A673 (cell line): ENCODE data around the gene HLA-DQA2.

Experiments
- CTCF ChIP-seq: fragments of 300-800, 200-600 bp; sonication (generic); conservative IDR thresholded peaks from 2 replicates; pipeline ENCODE4 v1.5.1; 2017; ENCODE audit warnings: low read depth, mild to moderate bottlenecking, antibody characterized with exemption, low read length, moderate library complexity, mixed read lengths
- EZH2 ChIP-seq: fragments of 200-600 bp; sonication (generic); IDR thresholded peaks from 2 replicates; pipeline ENCODE4 v1.6.1; 2017; ENCODE audit warnings: borderline replicate concordance, low read depth, mild to moderate bottlenecking, mixed read lengths, antibody characterized with exemption, low read length; ENCODE audit not compliant: poor library complexity, severe bottlenecking

DNA sequence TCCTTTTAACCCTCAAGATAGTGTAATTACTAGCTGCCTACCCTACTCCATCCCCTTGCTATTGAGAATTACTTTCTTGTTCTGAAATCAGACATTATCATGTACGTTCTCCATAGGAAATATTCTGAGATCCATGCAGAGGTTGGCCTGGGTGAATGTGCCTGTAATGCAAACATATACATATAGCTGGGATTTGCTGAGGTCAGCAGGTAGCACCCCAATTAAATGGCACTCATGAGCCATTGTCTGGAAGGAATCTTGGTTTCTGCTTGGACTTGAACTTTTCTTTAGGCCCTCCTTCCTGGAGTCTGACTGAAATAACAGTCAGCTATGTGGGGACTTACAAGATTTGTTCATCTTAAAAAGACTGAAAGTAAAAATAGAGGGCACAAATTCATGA lies 18.5 kb downstream of the HLA-DQA2 start:
- TF ChIP-seq CTCF (no peak), EZH2 (no peak)
